GM21619 (cell line): ENCODE data around the gene DYNC2H1.

Experiments used
- ATAC-seq: cut with Tn5 transposase; IDR thresholded peaks from one replicate; pipeline ENCODE4 v1.9.1; 2021; ENCODE audit not compliant: unreplicated experiment

The DYNC2H1 gene

DNA sequence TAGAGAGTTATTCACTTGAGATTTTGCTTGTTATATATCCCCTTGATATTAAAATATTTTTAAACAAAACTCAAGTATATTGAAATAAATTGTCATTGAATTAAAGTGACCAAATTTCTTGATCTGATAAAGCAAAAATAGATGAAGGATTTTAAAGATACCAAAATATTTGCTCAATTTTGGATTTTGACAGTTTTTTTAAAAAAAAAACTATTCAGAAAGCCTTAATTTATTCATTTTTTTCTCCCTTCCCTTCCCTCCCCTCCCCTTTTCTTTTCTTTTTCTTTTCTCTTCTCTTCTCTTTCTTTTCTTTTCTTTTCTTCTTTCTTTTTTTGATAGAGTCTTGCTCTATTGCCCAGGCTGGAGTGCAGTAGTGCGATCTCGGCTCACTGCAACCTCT lies 163.7 kb downstream of the DYNC2H1 start:
- no peak for ATAC-seq

GRCh38 chr11:103274025-103274424 lies 164.8 kb downstream of the DYNC2H1 start:
- ATAC-seq = no peak

DNA sequence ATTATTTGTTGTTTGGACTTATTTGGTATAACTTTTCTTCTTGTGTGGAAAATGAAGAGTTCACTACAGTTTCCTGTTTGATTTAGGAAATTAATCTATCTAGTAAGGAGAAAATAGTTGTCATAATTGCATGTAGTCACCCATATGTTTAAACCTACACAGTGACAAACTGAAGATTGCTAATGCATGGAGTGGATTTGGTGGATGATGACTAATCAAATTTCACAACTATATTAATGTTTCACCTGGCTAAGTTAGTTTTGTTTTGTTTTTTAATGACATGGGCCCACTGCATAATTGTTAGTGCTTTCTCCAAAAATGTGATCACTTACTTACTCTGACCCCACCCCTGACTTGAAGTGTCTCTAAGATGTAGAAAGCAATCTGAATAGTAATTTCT lies 170.6 kb downstream of the DYNC2H1 start:
- no peak for ATAC-seq

DNA sequence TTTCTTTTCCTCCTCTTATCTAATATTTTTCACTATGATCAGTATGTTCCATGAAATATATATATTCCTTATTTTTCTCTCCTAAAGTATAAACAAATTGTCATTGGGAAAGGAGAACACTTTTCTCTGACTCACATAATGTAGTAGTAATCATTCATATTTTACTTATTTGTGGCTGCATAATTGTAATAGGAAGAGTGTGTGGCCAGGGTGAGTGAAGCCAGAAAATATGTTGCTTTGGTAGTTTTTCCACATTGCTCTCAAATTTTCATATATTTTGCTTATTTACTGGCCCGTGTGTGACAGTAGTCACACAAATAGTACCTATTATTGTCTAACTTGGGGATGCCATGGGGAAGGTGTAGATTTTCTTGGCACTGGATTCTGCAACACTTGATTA lies 172.1 kb downstream of the DYNC2H1 start:
- no peak for ATAC-seq

DNA sequence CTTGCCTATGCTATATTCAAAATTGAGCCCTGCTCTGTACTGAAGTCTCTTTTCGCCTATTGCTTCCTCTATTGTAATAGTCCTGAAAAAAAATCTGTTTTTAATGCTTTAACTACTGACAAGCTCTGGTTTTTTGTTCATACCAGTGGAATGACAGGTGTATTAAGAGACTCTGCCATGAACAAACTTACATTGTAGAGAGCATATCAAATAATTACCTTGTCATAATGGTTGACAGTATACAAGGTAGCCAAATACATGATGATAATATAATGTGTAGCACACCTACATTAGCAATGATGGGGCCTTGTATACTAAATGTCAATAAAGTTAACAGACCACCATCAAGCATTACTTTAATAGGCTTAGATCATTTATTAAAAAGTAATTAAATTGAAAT lies 175.0 kb downstream of the DYNC2H1 start:
- ATAC-seq = no peak

DNA sequence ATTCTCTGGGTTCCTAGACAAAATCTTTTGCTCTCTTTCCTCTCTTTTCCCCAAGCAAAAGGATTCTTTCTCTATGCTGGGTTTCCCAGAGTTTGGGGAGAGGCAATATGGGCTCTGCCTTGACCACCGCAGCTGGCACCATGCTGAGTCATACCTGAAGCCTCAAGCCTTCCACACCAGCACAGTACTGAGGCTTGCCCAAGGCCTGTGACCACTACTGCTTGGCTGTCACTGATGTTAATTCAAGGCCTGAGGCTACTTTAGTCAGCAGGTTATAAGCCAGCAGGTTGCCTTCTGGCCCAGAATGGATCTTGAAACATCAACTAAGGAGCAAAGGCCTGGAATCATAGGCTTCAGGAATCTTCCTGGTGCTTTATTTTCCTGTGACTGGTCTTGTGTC lies 185.3 kb downstream of the DYNC2H1 start:
- ATAC-seq = no peak

DNA sequence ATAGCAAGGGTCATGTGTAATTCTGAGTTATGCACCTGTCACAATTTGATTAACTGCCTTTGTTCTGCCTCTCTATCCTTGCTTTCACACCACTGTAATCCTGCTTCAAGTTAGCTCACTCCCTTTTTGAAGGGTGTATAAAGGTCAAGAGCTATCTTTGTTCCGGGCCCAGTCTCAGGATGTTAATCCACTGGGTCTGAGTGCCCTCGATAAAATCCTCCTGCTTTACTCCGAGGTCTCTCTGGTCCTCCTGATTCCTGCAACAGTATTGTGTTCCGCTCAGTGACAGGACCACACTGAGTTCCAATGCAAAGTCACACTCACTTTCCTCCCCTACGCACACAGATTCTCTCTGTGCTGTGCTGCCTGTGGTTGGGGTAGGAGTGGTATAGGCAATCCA lies 186.5 kb downstream of the DYNC2H1 start:
- ATAC-seq = no peak

DNA sequence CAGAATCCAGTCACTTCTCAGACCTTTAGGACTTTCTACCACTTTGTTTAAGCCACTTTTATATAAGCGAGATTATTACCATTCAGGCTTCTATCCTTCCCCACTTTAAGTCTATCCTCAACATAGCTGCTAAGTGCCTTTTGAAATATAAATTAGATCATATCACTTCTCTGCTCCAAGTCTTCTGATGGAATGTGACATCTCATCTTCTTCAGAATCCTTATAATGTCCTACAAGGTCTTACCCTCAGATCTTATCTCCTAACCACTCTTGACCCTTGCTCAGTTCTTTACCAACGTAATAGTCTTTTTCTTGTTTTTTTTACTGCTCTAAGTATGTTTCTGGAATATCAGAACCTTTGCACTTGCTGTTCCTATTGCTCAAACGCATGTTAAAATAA lies 188.7 kb downstream of the DYNC2H1 start:
- no peak for ATAC-seq

DNA sequence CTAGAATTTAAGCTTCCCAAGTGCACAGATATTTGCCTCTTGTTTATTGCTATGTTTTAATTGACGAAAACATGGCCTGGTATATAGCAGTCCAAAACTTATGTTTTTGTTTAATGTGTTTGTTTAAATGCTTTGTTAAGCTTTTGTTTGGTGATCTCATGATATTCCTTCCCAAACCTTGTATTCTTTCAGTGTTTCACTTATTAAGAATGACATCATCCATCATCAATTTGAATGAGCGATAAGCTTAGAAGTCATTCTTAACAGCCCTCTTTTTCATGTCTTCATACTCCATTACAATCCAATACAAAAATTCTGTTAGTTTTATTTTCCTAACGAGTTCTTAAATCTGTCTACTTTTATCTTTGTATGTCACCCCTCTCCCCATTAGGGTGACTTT lies 206.0 kb downstream of the DYNC2H1 start:
- ATAC-seq = no peak

- no peak for ATAC-seq
Measured at GRCh38 chr11:103317118-103317517, 207.9 kb downstream of the DYNC2H1 start.

GRCh38 chr11:103322821-103323220 lies 213.6 kb downstream of the DYNC2H1 start:
- no peak for ATAC-seq

GRCh38 chr11:103325686-103326069 lies 216.5 kb downstream of the DYNC2H1 start:
- no peak for ATAC-seq

DNA sequence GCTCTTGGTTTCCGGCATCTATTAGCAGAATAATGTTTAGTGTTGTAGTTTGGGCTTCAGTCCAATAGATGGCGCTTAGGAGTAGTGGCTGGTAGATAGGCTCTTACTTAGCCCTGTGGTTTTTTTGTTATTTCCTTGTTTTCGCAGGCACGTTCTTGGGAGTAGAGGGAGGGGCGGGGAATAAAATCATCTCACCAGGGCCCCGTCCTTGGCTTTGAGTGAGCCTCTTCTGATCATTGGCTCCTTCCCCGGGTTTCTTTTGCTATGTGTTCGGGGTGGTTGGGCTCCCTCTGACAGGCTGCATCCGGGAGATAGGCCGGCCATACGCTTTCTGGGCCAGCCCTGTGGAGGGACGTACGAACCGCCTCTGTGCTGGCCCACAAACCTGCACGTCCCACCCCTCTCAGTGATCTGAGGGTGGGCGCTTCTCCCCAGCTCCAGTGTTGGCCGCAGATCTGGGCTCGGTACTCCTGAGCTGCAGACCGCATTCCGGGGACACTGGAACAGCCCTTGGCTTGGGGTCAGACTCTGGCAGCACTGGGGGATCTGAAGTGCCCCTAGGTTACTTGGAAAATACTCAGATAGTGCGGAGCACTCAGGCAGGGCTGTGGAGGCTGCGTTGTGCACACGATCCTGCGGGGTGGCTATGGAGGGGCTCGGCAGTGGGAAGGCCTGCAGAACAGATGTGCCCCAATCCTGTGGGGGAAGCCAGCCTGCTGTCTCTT lies 217.0 kb downstream of the DYNC2H1 start:
- peak; percentile 93 for ATAC-seq

DNA sequence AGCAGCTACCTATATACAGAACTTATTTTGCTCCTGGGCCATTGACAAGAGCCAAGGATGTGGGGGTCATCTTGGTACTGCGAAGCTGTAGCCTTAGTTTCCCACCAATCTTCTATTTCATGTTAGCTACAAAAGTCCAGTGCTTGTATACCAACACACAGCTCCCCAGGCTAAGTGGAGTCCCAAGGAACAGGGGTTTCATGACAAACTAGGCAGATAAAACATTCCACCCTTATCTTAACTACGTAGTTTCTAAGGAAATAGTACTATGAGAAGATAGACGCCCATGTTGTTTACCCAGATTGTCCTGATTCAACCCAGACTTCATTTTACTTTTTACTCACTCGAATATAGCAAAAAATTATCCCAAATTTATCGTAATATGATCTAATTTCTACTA lies 218.5 kb downstream of the DYNC2H1 start:
- ATAC-seq = no peak

DNA sequence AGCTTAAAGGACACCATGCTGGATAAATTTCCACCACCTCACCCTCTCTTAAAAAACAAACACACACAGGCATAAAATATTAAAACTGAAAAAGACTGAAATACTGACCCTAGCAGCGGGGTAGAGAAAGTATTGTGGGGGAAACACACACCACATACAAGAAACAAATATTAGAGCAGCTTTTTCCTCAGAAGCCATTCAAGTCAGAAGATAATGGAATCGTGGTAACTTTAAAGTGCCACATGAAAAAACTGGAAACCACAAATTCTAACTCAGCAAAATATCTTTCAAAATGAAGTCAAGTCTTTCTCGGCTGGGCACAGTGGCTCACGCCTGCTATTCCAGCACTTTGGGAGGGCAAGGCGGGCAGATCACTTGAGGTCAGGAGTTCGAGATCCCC lies 223.2 kb downstream of the DYNC2H1 start:
- no peak for ATAC-seq

- no peak for ATAC-seq
Measured at GRCh38 chr11:103338621-103339484, 229.6 kb downstream of the DYNC2H1 start.

DNA sequence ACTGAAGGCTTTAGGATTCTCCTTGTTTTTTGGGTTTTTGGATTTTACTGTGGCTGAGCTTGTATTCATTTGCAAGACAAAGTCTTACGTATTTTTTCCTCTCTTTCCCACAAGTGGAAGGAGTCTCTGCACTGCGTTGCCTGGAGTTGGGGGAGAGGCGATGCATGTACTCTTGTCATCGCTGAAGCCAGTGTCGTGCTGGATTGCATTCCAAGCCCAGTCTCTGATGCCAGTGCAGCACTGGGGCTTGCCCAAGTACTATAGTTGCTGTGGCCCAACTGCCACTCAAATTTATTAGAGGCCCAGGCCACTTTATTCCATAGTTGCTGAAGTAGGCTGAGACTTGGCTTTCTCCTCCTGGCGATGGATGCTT lies 230.2 kb downstream of the DYNC2H1 start:
- no peak for ATAC-seq

DNA sequence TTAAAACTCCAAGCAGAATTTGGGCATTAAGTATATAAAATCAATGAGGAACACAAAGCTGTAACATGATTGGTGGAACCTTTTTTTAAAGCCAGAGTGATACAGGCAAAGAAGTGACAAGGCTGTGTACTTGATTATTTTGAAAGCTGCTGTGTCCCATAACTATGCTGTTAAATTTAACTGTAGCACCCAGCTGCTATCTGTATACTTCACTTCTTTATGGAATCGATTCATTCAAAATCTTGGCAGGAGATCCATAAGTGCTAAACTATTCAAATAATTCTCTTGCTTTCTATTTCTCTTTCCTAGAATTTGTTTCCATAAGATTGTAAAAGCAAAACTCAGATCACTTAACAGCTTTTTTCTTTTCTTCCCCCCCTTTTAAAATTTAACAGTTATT lies 231.7 kb downstream of the DYNC2H1 start:
- no peak for ATAC-seq

GRCh38 chr11:103344886-103345285 lies 235.7 kb downstream of the DYNC2H1 start:
- ATAC-seq = no peak

DNA sequence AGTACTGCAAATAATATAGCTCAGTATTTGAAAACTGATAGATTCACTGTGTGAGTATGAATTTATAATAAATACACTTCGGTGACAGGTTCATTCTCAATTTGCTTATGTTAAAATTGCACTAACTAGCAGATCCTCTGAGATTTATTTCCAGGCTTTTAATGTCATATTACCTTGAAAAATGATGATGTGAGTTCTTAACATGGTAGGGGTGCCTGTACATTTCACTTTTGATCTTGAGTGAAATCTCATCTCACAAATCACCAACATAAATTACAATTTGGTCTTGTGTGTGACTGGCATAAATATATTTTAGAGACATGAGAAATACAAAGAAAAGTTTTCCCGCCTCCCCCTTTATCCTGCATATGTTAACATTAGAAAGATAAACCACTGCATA lies 240.4 kb downstream of the DYNC2H1 start:
- ATAC-seq = no peak

GRCh38 chr11:103354656-103355055 lies 245.4 kb downstream of the DYNC2H1 start:
- ATAC-seq = no peak

DNA sequence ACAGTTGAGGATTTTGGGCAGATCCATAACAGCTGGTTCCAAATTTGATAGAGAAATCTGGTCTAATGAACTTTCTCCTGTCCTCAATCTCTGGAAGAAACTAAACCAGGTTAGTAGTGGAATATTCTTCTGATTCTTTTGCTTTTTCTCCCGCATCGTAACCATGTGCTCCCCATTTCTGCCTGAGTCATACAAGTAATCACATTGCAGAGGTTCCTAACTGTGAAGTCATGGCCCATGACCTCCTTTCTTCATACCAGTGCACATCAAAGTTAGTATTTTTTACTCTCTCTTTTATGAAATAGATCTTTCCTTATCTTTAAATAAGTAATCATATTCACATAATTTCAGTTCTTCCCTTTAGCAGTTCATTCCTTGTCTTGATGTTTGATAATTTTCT lies 249.0 kb downstream of the DYNC2H1 start:
- no peak for ATAC-seq

- ATAC-seq = no peak
Measured at GRCh38 chr11:103359216-103359615, 250.0 kb downstream of the DYNC2H1 start.
